Mucosa of rectum (tissue), 2 donors: Measurements from ENCODE around the gene C20orf204.

Experiments
- H3K27ac ChIP-seq, 2 donors: one replicate each; pipeline ENCODE4 v1.7.0; 2013; ENCODE audit warnings: inconsistent platforms in 2 of 2, low read depth in 2 of 2, low read length in 2 of 2
- H3K27me3 ChIP-seq, 2 donors: one replicate each; pipeline ENCODE4 v1.7.0; 2013; ENCODE audit warnings: low read length in 2 of 2; ENCODE audit not compliant: control insufficient read depth in 2 of 2, insufficient read depth in 2 of 2
- H3K36me3 ChIP-seq, 2 donors: one replicate each; pipeline ENCODE4 v1.7.0; 2013; ENCODE audit warnings: low read length in 2 of 2; ENCODE audit not compliant: control insufficient read depth in 2 of 2, insufficient read depth in 2 of 2
- H3K4me1 ChIP-seq, 2 donors: one replicate each; pipeline ENCODE4 v1.7.0; 2013; ENCODE audit warnings: low read length in 2 of 2, mild to moderate bottlenecking in 1 of 2; ENCODE audit not compliant: control insufficient read depth in 2 of 2, insufficient read depth in 2 of 2
- H3K4me3 ChIP-seq, 2 donors: one replicate each; pipeline ENCODE4 v1.7.0; 2013; ENCODE audit warnings: low read length in 2 of 2
- H3K9ac ChIP-seq, 2 donors: one replicate each; pipeline ENCODE4 v1.7.0; 2013; ENCODE audit warnings: low read length in 2 of 2, low read depth in 1 of 2, mild to moderate bottlenecking in 1 of 2
- H3K9me3 ChIP-seq, 2 donors: one replicate each; pipeline ENCODE4 v1.7.0; 2013; ENCODE audit warnings: low read length in 2 of 2; ENCODE audit not compliant: control insufficient read depth in 2 of 2
- donor health status: healthy.
- donor health status: Normal muscosa, but diverticular disease.

C20orf204 gene

GRCh38 chr20:64027981-64028685 is 7.8 kb upstream of the C20orf204 start:
- H3K27me3 ChIP-seq = peaks cover 0 to 8% of the 10 kb centered on the region in 2 donors
- H3K36me3 ChIP-seq = peaks cover 62 to 78% of the 10 kb centered on the region in 2 donors
- H3K9me3 ChIP-seq = no peaks in the 10 kb centered on the region
- H3K4me1 ChIP-seq = peaks cover 17 to 23% of the 10 kb centered on the region in 2 donors
- H3K27ac ChIP-seq = no peak overlapping the region
- no peak overlapping the region for H3K4me3 ChIP-seq
- no peak overlapping the region for H3K9ac ChIP-seq

DNA sequence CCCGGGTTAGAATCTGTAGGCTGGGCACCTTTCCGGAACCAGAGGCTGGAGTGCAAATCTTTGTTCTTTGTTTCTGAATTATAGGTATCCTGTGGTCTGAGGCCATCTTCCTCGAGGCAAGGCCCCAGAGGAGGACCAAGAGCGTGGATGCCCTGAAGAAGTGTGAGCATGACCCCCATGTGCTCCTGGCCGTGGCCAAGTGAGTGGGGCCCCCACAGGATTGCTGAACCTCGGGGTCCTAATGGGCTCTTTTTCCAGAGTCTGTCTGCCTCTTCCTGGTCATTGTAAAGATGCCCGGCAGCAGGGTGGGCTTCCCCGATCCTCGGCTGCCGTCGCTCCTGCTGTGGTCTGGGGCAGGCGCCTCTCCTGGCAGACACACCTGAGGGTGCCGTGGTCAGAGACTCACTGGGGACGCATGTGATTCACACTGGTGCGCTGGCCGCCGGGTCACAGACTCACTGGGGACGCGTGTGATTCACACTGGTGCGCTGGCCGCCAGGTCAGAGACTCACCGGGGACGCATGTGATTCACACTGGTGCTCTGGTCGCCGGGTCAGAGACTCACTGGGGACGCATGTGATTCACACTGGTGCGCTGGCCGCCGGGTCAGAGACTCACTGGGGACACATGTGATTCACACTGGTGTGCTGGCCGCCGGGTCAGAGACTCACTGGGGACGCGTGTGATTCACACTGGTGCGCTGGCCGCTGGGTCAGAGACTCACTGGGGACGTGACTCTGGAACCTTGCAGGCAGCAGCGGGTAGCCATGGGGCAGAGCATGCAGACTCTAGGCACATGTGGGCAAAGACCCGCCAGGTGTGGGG is 6.5 kb upstream of the C20orf204 start:
- Histone ChIP-seq H3K27ac (no peak overlapping the region), H3K36me3 (peaks cover 68 to 69% of the 10 kb centered on the region in 2 donors), H3K4me3 (no peak overlapping the region), H3K9ac (no peak overlapping the region), H3K27me3 (peaks cover 0 to 13% of the 10 kb centered on the region in 2 donors), H3K9me3 (no peaks in the 10 kb centered on the region), H3K4me1 (peaks cover 11 to 14% of the 10 kb centered on the region in 2 donors)

DNA sequence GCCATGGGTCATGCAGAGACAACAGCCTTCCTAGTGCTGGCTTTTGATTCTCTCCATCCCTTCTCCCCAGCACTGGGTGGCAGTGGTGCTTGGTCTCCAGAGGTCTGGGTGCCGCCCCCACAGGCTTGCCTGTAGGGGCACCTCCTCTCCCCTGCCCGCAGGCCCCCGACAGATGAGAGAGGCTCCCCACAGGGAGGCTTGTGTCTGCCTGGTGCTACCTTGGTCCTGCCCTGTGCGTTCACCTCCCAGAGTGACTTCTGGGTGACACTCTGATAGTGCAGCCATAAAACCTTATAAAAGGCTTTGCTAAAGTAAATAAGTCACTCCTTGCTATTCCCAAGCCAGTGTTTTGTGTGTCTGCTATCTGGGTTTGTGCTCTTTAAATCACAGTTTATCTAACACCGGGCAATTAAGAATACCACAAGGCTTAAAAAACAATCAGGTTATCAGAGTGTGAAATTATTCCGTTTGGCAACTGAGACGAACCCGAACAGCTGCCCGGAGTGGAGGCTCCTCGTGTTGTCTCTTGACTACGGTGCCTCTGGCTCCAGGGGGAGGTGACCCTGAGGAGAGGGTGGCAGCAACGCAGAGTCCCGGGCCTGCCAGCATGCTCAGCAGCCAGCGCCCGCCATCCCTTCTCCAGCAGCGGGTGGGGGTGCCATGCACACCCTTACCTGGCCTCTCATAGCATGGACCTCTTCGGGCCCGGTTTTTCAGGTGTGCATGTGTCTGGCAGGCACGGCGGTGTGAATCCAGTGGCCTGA is 5.4 kb upstream of the C20orf204 start:
- Histone ChIP-seq H3K27me3 (peaks cover 0 to 19% of the 10 kb centered on the region in 2 donors), H3K4me3 (no peak overlapping the region), H3K9ac (no peak overlapping the region), H3K9me3 (no peaks in the 10 kb centered on the region), H3K27ac (no peak overlapping the region), H3K36me3 (peaks cover 65 to 70% of the 10 kb centered on the region in 2 donors), H3K4me1 (peaks cover 7 to 11% of the 10 kb centered on the region in 2 donors)

- H3K27ac ChIP-seq = no peak overlapping the region
- peaks cover 56 to 63% of the 10 kb centered on the region in 2 donors for H3K36me3 ChIP-seq
- H3K4me3 ChIP-seq = no peak overlapping the region
- H3K9ac ChIP-seq = no peak overlapping the region
- H3K9me3 ChIP-seq = no peaks in the 10 kb centered on the region
- H3K27me3 ChIP-seq = peaks cover 8 to 31% of the 10 kb centered on the region in 2 donors
- H3K4me1 ChIP-seq = peaks cover 7 to 11% of the 10 kb centered on the region in 2 donors
Observed at GRCh38 chr20:64031822-64032314, 4.1 kb upstream of the C20orf204 start.

GRCh38 chr20:64032706-64033624 is 3.0 kb upstream of the C20orf204 start:
- Histone ChIP-seq H3K27me3 (peaks cover 8 to 37% of the 10 kb centered on the region in 2 donors), H3K36me3 (peaks cover 46 to 52% of the 10 kb centered on the region in 2 donors), H3K27ac (no peak overlapping the region)

GRCh38 chr20:64033981-64034493 is 1.9 kb upstream of the C20orf204 start:
- H3K4me3 ChIP-seq = no peak overlapping the region
- H3K9ac ChIP-seq = no peak overlapping the region
- H3K36me3 ChIP-seq = peaks cover 36 to 43% of the 10 kb centered on the region in 2 donors
- peaks cover 8 to 37% of the 10 kb centered on the region in 2 donors for H3K27me3 ChIP-seq
- peaks cover 12 to 18% of the 10 kb centered on the region in 2 donors for H3K4me1 ChIP-seq
- no peak overlapping the region for H3K27ac ChIP-seq
- H3K9me3 ChIP-seq = no peaks in the 10 kb centered on the region

More at GRCh38 chr20:64032706-64033624, 3.0 kb upstream of the C20orf204 start:
- H3K4me3 ChIP-seq = no peak overlapping the region
- peaks cover 7 to 15% of the 10 kb centered on the region in 2 donors for H3K4me1 ChIP-seq
- no peaks in the 10 kb centered on the region for H3K9me3 ChIP-seq
- H3K9ac ChIP-seq = no peak overlapping the region

DNA sequence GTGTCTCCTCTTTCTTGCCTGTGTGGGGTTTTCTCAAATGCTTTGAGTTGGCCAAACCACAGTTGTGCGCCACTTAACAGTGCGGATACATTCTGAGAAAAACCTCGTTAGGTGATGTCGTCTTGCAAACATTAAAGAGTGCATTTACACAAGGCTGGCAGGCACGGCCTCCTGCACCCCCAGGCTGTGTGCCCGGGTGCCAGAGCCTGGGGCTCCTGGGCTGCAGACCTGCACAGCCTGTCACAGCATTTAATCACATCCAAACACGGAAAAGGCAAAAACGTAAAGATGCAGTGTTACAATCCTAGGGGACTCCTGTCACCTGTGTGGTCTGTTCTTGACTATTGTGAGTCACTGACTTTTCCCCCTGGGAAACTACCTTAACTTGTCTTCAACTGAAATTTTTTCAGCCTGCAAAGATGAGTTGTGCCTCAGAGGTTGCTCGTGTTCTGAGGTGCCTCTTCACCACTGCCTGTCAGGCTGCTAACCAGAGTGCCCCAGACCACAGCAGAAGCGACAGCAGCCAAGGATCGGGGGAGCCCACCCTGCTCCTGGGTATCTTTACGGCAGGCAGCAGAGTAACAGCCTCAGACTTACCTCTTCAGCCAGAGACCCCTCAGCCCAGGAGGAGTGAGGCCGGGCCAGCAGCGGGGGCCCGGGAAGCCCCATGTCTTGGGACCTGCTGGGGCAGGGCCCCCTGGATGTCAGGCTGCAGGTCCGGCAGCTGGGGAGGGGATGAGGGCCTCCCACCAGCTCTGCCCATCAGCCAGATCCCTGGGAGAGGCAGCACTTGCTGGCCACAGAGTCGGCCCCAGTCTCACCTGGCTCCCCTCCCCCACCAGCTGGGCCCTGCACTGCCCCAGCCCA is 683 bp upstream of the C20orf204 start:
- peaks cover 10 to 15% of the 10 kb centered on the region in 2 donors for H3K4me1 ChIP-seq
- H3K36me3 ChIP-seq = peaks cover 24 to 32% of the 10 kb centered on the region in 2 donors
- H3K4me3 ChIP-seq = no peak overlapping the region
- H3K9me3 ChIP-seq = no peaks in the 10 kb centered on the region
- H3K27ac ChIP-seq = no peak overlapping the region
- H3K9ac ChIP-seq = no peak overlapping the region
- peaks cover 15 to 46% of the 10 kb centered on the region in 2 donors for H3K27me3 ChIP-seq

DNA sequence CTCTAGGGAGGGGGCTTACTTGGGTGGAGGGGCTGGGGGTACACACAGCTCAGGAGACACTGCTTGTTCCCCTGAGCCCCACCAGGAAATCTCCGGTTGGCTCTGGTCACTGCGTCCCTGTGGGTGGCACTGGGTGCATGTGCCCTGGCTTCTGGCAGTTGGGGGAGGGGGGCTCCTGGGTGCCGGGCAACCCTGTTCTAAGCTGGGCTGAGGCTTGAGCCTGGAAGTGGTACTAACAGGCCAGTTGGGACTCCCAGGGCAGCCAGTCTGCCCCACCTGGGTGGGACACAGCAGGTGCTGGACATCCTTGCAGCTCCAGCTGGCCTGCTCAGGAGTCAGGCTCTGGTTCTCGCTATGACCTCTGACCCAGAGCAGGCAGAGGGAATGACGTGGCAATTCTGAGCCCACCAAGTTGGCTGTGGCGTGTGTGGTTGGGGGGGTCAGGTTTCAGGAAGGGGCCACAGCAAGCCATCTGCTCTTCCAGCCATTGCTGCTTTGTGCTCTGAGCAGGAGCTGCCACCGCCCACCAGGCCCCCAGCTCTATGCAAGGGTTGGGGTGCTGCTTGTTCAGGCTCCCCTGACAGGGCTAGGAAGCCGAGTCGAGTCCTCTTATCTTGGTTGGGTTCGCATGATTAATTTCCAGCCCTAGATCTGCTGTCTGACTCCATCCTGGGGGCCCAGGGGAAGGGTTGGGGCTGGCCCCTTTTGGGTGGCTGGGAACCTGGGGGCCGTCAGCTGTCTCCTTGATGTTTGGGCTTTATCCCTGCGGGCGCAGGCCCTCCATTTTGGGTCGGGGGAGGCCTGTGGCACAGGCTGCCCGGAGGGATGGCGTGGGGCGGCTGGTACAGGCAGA is 590 bp downstream of the C20orf204 start:
- H3K27ac ChIP-seq = no peak overlapping the region
- H3K4me1 ChIP-seq = peaks cover 10 to 13% of the 10 kb centered on the region in 2 donors
- peaks cover 26 to 57% of the 10 kb centered on the region in 2 donors for H3K27me3 ChIP-seq
- H3K36me3 ChIP-seq = peaks cover 24 to 32% of the 10 kb centered on the region in 2 donors
- no peak overlapping the region for H3K4me3 ChIP-seq
- no peak overlapping the region for H3K9ac ChIP-seq
- H3K9me3 ChIP-seq = no peaks in the 10 kb centered on the region
